A549 (cell line): ENCODE results near the gene TMEM179.

Experiments used
- BHLHE40 ChIP-seq: IDR thresholded peaks from 2 replicates; pipeline ENCODE4 v1.6.1; 2012; ENCODE audit warnings: low read depth, low read length, inconsistent platforms
- CBX2 ChIP-seq: fragments of 200-600 bp; sonication (generic); IDR thresholded peaks from 2 replicates; pipeline ENCODE4 v1.6.1; 2016; ENCODE audit warnings: low read depth, mild to moderate bottlenecking, borderline replicate concordance
- CTCF ChIP-seq: fragments of >200 bp; sonication (Bioruptor Twin); formaldehyde crosslinking; IDR thresholded peaks from 3 replicates; pipeline ENCODE4 v1.5.1; 2016
- EP300 ChIP-seq, 2 experiments: fragments of >200 bp; sonication (Bioruptor Twin); formaldehyde crosslinking; IDR thresholded peaks; 2 replicates in 1 of 2; 3 replicates in 1 of 2; pipeline ENCODE4 v1.6.1; 2016 to 2017
- HDAC2 ChIP-seq: fragments of 200-600 bp; sonication (generic); IDR thresholded peaks from 2 replicates; pipeline ENCODE4 v1.6.1; 2016
- JUN ChIP-seq, 2 experiments: fragments of >200 bp; sonication (Bioruptor Twin); formaldehyde crosslinking; IDR thresholded peaks; 2 replicates in 1 of 2; 3 replicates in 1 of 2; pipeline ENCODE4 v1.6.1; 2016 to 2017
- MAZ ChIP-seq: fragments of 150-350 bp; IDR thresholded peaks from 2 replicates; pipeline ENCODE4 v1.6.1; 2014; ENCODE audit warnings: antibody characterized with exemption, low read depth, low read length, borderline replicate concordance
- REST ChIP-seq: fragments of 200-600 bp; sonication (generic); IDR thresholded peaks from 2 replicates; pipeline ENCODE4 v1.6.1; 2016; ENCODE audit warnings: antibody characterized with exemption, mild to moderate bottlenecking, moderate library complexity

- TF ChIP-seq MAZ (no peak), CTCF (no peak), CBX2 (no peak), EP300 (IDR thresholded peaks at IDR 0.05) (no peak), JUN (IDR thresholded peaks at IDR 0.05) (no peak), BHLHE40 (no peak), REST (peak; percentile 24; the same call in 1 of the 2 replicates), HDAC2 (no peak)
Observed at GRCh38 chr14:104603711-104604401, 716 bp downstream of the TMEM179 start.
